Measurements from ENCODE around the gene NAGA.

NAGA gene

GRCh38 chr22:42079319-42080251, 9.0 kb upstream of the NAGA start, which contains the start of gene SMDT1:
Gene SMDT1 (plus strand): TSS chr22:42079700. CDS start chr22:42079769, 69 bp downstream.
- DNase-seq (ENCODE audit: insufficient read length, low spot score): peak; percentile 80
- no peak for FAIRE-seq
- no peak for TF ChIP-seq CTCF (IDR thresholded peaks at IDR 0.05; ENCODE audit: insufficient read depth, missing control alignments)

- FAIRE-seq (no peak), DNase-seq (ENCODE audit: insufficient read length, low spot score) (no peak)
- TF ChIP-seq CTCF (IDR thresholded peaks at IDR 0.05; ENCODE audit: insufficient read depth, missing control alignments): no peak
These were observed 8.1 kb upstream of the NAGA start for GRCh38 chr22:42078469-42079318.

- DNase-seq (ENCODE audit: insufficient read length, low spot score) (no peak), FAIRE-seq (no peak)
- TF ChIP-seq CTCF (IDR thresholded peaks at IDR 0.05; ENCODE audit: insufficient read depth, missing control alignments): no peak
These were observed 7.0 kb upstream of the NAGA start for GRCh38 chr22:42077486-42078125.

GRCh38 chr22:42076764-42077485, 6.3 kb upstream of the NAGA start:
- TF ChIP-seq CTCF (IDR thresholded peaks at IDR 0.05; ENCODE audit: insufficient read depth, missing control alignments): no peak
- DNase-seq (ENCODE audit: insufficient read length, low spot score): no peak
- no peak for FAIRE-seq

GRCh38 chr22:42074846-42075676, 4.4 kb upstream of the NAGA start:
- no peak for TF ChIP-seq CTCF (IDR thresholded peaks at IDR 0.05; ENCODE audit: insufficient read depth, missing control alignments)
- FAIRE-seq (no peak), DNase-seq (ENCODE audit: insufficient read length, low spot score) (no peak)

All from D721Med (cell line).